ENCODE measurements around the gene RELN. TPM values are rescaled to one million over a fixed set of nuclear protein-coding genes. Genes with fewer than 3 reads are reported as not detected.

The RELN gene
- total RNA-seq, 1 experiment from 2014 or later = 0.48 TPM

DNA sequence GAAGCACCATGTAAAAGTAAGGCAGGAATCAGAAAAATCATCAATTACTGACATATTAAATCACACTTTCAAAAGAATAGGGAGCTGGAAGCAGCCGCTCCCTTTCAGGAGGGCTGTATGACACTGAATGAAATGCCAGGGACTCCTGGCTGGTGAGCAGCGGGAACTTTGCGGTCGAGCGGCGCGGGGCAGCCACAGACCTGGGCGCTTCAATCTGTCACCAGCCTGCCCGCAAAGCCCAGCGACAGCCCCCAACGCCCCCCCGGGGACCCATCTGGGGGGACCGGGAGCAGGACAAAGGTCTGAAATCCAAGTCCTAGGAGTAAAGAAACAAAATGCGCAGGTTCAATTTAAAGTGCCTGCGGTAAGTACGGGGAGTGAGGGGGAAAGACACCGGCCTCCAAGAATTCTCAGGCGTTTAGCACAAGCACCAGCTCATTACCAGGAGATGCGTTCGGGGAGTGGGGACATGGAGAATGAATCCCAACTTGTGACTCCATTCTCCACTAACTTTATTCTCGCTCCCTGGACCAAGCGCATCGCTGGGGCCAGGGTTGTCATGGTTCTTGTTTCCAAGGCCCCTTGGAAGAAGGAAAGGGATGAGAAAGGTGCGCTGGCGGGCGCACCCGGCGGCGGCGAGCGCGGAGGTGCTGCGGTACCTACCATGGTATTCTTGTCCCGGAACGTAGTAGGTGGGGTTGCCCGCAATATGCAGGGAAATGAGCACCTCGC lies 824 bp downstream of the RELN start:
- Histone ChIP-seq H2AFZ (no peak overlapping the region), H3K4me3 (no peak overlapping the region), H3K4me2 (no peak overlapping the region), H3K4me1 (replicated peaks; ENCODE audit: insufficient read depth) (no peaks in the 10 kb centered on the region), H3K9me2 (ENCODE audit: insufficient read depth) (no peaks in the 10 kb centered on the region), H3K36me3 (ENCODE audit: low read depth) (no peaks in the 10 kb centered on the region), H3F3A (ENCODE audit: insufficient read depth, low read depth) (no peaks in the 10 kb centered on the region), H3K9me3 (ENCODE audit: insufficient read depth, low read depth) (0 out of 2 replicates have a peak, but pooled peaks cover 3% of the 10 kb centered on the region), H3K27me3 (ENCODE audit: insufficient read depth, low read depth) (no peaks in the 10 kb centered on the region), H4K20me1 (ENCODE audit: insufficient read depth) (no peaks in the 10 kb centered on the region), H3K79me2 (ENCODE audit: low read depth) (no peaks in the 10 kb centered on the region), H3K27ac (no peak overlapping the region)
- intact Hi-C loops (cut with micrococcal nuclease; ENCODE audit: unreplicated experiment) = no loop called here
- ChIA-PET CTCF (no interaction called here), POLR2A (ENCODE audit: unreplicated experiment) (no interaction called here)
- no peak for TF ChIP-seq EZH2 (IDR thresholded peaks at IDR 0.05; ENCODE audit: low read depth)
- TF ChIP-seq, protein P1, sequence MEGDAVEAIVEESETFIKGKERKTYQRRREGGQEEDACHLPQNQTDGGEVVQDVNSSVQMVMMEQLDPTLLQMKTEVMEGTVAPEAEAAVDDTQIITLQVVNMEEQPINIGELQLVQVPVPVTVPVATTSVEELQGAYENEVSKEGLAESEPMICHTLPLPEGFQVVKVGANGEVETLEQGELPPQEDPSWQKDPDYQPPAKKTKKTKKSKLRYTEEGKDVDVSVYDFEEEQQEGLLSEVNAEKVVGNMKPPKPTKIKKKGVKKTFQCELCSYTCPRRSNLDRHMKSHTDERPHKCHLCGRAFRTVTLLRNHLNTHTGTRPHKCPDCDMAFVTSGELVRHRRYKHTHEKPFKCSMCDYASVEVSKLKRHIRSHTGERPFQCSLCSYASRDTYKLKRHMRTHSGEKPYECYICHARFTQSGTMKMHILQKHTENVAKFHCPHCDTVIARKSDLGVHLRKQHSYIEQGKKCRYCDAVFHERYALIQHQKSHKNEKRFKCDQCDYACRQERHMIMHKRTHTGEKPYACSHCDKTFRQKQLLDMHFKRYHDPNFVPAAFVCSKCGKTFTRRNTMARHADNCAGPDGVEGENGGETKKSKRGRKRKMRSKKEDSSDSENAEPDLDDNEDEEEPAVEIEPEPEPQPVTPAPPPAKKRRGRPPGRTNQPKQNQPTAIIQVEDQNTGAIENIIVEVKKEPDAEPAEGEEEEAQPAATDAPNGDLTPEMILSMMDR (conservative IDR thresholded peaks at IDR 0.05) = no peak
- BruUV-seq (replicated peaks) = no TSS peak
- no peak for DNase-seq

DNA sequence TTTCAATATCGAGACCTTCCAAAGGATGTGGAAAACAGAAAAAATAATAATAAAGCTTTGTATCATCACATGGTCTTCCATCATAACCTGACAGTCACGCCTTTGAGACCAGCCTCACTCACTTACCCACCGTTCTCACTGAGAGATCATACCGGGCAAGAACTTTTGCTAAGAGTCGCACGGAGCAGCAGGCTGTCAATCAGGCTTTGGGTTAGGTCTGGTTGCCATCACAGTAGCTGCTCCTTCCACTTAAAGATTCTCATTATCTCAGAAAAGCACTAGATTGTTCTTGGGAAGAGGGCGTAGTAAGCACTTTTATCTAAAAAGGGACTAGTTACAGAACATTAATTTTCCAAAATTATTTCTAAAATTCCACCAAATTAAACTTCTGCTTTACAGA lies 2.0 kb downstream of the RELN start:
- no peaks in the 10 kb centered on the region for H3K27me3 ChIP-seq (ENCODE audit: insufficient read depth, low read depth)
- no TSS peak for BruUV-seq (replicated peaks)

DNA sequence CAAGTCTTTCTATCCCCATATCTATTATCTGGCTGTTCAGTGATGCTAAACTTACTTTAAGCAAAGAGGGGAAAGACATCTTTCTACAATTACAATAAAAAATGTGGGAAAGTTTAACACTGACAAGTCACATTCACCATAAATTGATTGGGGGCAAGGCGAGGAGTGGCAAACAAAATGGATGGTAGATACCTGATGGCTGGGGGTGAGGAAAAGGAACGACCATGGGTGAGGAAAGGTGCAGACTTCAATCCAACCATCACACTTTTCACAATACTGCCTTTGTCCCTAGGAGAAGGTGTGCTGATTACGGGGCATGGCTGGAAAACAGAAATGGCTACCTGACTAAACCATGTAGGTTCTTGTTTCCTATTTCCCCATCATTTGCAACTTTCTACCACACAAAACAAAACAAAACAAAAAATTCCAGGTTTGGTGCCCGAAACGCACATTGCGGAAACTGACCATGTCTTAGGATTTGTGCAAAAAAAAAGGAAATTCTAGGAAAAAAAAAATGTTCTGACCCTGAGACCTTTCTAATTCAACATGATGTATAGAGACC lies 3.8 kb downstream of the RELN start:
- TF ChIP-seq, protein P1 (conservative IDR thresholded peaks at IDR 0.05) = no peak
- no peak for TF ChIP-seq EZH2 (IDR thresholded peaks at IDR 0.05; ENCODE audit: low read depth)

More for the DNA sequence above, 2.0 kb downstream of the RELN start:
- Histone ChIP-seq H3K79me2 (ENCODE audit: low read depth) (no peaks in the 10 kb centered on the region), H2AFZ (no peak overlapping the region), H3K27ac (no peak overlapping the region), H4K20me1 (ENCODE audit: insufficient read depth) (no peaks in the 10 kb centered on the region), H3K4me2 (no peak overlapping the region), H3K9me2 (ENCODE audit: insufficient read depth) (no peaks in the 10 kb centered on the region), H3K4me1 (replicated peaks; ENCODE audit: insufficient read depth) (no peaks in the 10 kb centered on the region), H3K4me3 (no peak overlapping the region), H3K9me3 (ENCODE audit: insufficient read depth, low read depth) (0 out of 2 replicates have a peak, but pooled peaks cover 3% of the 10 kb centered on the region), H3K36me3 (ENCODE audit: low read depth) (no peaks in the 10 kb centered on the region), H3F3A (ENCODE audit: insufficient read depth, low read depth) (no peaks in the 10 kb centered on the region)
- ChIA-PET CTCF (no interaction called here), POLR2A (ENCODE audit: unreplicated experiment) (no interaction called here)
- no peak for DNase-seq
- TF ChIP-seq, protein P1 (conservative IDR thresholded peaks at IDR 0.05) = no peak
- TF ChIP-seq EZH2 (IDR thresholded peaks at IDR 0.05; ENCODE audit: low read depth) = no peak
- intact Hi-C loops (cut with micrococcal nuclease; ENCODE audit: unreplicated experiment) = no loop called here

More for the DNA sequence above, 3.8 kb downstream of the RELN start:
- no peaks in the 10 kb centered on the region for H3K9me2 ChIP-seq (ENCODE audit: insufficient read depth)
- no peaks in the 10 kb centered on the region for H4K20me1 ChIP-seq (ENCODE audit: insufficient read depth)
- H3K4me1 ChIP-seq (replicated peaks; ENCODE audit: insufficient read depth) = no peaks in the 10 kb centered on the region
- peaks cover 8% of the 10 kb centered on the region; the same call in 1 of the 2 replicates for H3K27me3 ChIP-seq (ENCODE audit: insufficient read depth, low read depth)
- no peaks in the 10 kb centered on the region for H3K79me2 ChIP-seq (ENCODE audit: low read depth)
- no peak overlapping the region for H2AFZ ChIP-seq
- intact Hi-C loops (cut with micrococcal nuclease; ENCODE audit: unreplicated experiment) = no loop called here
- 0 out of 2 replicates have a peak, but pooled peaks cover 3% of the 10 kb centered on the region for H3K9me3 ChIP-seq (ENCODE audit: insufficient read depth, low read depth)
- DNase-seq = no peak
- no TSS peak for BruUV-seq (replicated peaks)
- no peak overlapping the region for H3K27ac ChIP-seq
- H3K4me2 ChIP-seq = no peak overlapping the region
- H3K4me3 ChIP-seq = no peak overlapping the region
- no peaks in the 10 kb centered on the region for H3K36me3 ChIP-seq (ENCODE audit: low read depth)
- CTCF ChIA-PET = no interaction called here
- H3F3A ChIP-seq (ENCODE audit: insufficient read depth, low read depth) = no peaks in the 10 kb centered on the region
- POLR2A ChIA-PET (ENCODE audit: unreplicated experiment) = no interaction called here
